HCT116 (cell line): ENCODE data around the gene HAO1. TPM values are rescaled to one million over a fixed set of nuclear protein-coding genes. Genes with fewer than 3 reads are reported as not detected.

Source experiments
- ATAC-seq: fragments of 200-7000 bp; cut with Tn5 transposase; 2 replicates; pipeline ENCODE4 v1.9.1; 2020; ENCODE audit warnings: mild to moderate bottlenecking, moderate library complexity
- BruUV-seq: library from RNA; stranded (reverse); fragments of 400-500 nt; replicated peaks from 2 replicates; lab custom pipeline; 2021; lab: Mats Ljungman, UMichigan
- CTCF ChIA-PET: fragments of 300-600 bp; sonication (Branson Sonifier 250); formaldehyde crosslinking; loops from one replicate; lab custom pipeline; 2021; ENCODE audit warnings: antibody characterized with exemption; lab: Charles Lee
- POLR2A ChIA-PET: fragments of 300-600, 350-600 bp; sonication (Branson Sonifier 250); formaldehyde crosslinking; loops from one replicate; lab custom pipeline; 2021; ENCODE audit warnings: antibody characterized with exemption; lab: Charles Lee
- RAD21 ChIA-PET, 2 experiments: fragments of 300-600 bp; sonication (Branson Sonifier 250); formaldehyde crosslinking; loops; one replicate each; lab custom pipeline; 2023; ENCODE audit warnings: low total read pairs in 2 of 2; ENCODE audit not compliant: uncharacterized antibody in 2 of 2, unreplicated experiment in 2 of 2, low non-redundant PET in 1 of 2; lab: Charles Lee
- DNase-seq: peaks from one replicate; pipeline ENCODE4 v3.0.0-alpha.2; 2010; ENCODE audit warnings: low read depth, low spot score
- H2AFZ ChIP-seq: fragments of 200-600 bp; shearing (Covaris generic), sonication (generic); 2 replicates; pipeline ENCODE4 v1.6.1; 2017; ENCODE audit warnings: low read depth, mixed run types, mixed read lengths, antibody characterized with exemption, low read length; ENCODE audit not compliant: poor library complexity, severe bottlenecking
- H3K27ac ChIP-seq: 2 replicates; pipeline ENCODE4 v1.5.1; 2012; ENCODE audit warnings: low read depth, low read length
- H3K27me3 ChIP-seq: fragments of 200-600 bp; sonication (generic); 2 replicates; pipeline ENCODE4 v1.6.1; 2016; ENCODE audit warnings: mixed run types, low read length, mixed read lengths; ENCODE audit not compliant: insufficient read depth
- H3K36me3 ChIP-seq, 2 experiments: fragments of 200-500 bp in 1 of 2; fragments of 200-600 bp in 1 of 2; sonication (Bioruptor generic) in 1 of 2; sonication (generic) in 1 of 2; 2 replicates each; pipeline versions ENCODE4 v1.5.1 to v1.6.1; 2014 to 2016; ENCODE audit warnings: low read length in 2 of 2, inconsistent platforms in 1 of 2, mixed read lengths in 1 of 2, mixed run types in 1 of 2; ENCODE audit not compliant: insufficient read depth in 2 of 2, control insufficient read depth in 1 of 2
- H3K4me1 ChIP-seq, 2 experiments: fragments of 200-600 bp in 1 of 2; sonication (generic) in 1 of 2; 2 replicates each; pipeline versions ENCODE4 v1.5.1 to v1.6.1; 2012 to 2017; ENCODE audit warnings: low read length in 2 of 2, inconsistent platforms in 1 of 2, mild to moderate bottlenecking in 1 of 2, mixed read lengths in 1 of 2, mixed run types in 1 of 2, moderate library complexity in 1 of 2; ENCODE audit not compliant: insufficient read depth in 2 of 2, control insufficient read depth in 1 of 2
- H3K4me2 ChIP-seq: fragments of 200-600 bp; sonication (generic); 2 replicates; pipeline ENCODE4 v1.6.1; 2017; ENCODE audit warnings: mixed run types, low read length, mixed read lengths
- H3K4me3 ChIP-seq, 2 experiments: fragments of 200-600 bp in 1 of 2; sonication (generic) in 1 of 2; replicated peaks in 1 of 2; 2 replicates each; pipeline ENCODE4 v1.5.1; 2011 to 2016; ENCODE audit warnings: low read length in 2 of 2, control low read depth in 1 of 2, low read depth in 1 of 2, mild to moderate bottlenecking in 1 of 2, mixed read lengths in 1 of 2, mixed run types in 1 of 2
- H3K79me2 ChIP-seq: fragments of 200-600 bp; sonication (generic); 2 replicates; pipeline ENCODE4 v1.6.1; 2017; ENCODE audit warnings: mild to moderate bottlenecking, mixed run types, low read length, moderate library complexity, mixed read lengths; ENCODE audit not compliant: insufficient read depth
- H3K9ac ChIP-seq: fragments of 200-600 bp; sonication (generic); 2 replicates; pipeline ENCODE4 v1.6.1; 2016; ENCODE audit warnings: low read length, mixed read lengths
- H3K9me2 ChIP-seq: fragments of 200-600 bp; sonication (generic), shearing (Covaris generic); 2 replicates; pipeline ENCODE4 v1.6.1; 2017; ENCODE audit warnings: mixed run types, mild to moderate bottlenecking, moderate library complexity; ENCODE audit not compliant: insufficient read depth
- H3K9me3 ChIP-seq, 2 experiments: fragments of 200-500 bp in 1 of 2; fragments of 200-600 bp in 1 of 2; sonication (Bioruptor generic) in 1 of 2; sonication (generic) in 1 of 2; 2 replicates each; pipeline ENCODE4 v1.6.1; 2014 to 2017; ENCODE audit warnings: low read length in 2 of 2, mixed read lengths in 2 of 2, inconsistent platforms in 1 of 2, low read depth in 1 of 2, mild to moderate bottlenecking in 1 of 2, mixed run types in 1 of 2, moderate library complexity in 1 of 2; ENCODE audit not compliant: control insufficient read depth in 1 of 2, insufficient read depth in 1 of 2
- H4K20me1 ChIP-seq: fragments of 200-600 bp; sonication (generic), shearing (Covaris generic); 2 replicates; pipeline ENCODE4 v1.6.1; 2017; ENCODE audit warnings: mixed run types, mild to moderate bottlenecking, moderate library complexity; ENCODE audit not compliant: insufficient read depth
- ATF3 ChIP-seq: IDR thresholded peaks from 2 replicates; pipeline ENCODE4 v1.6.1; 2012
- CEBPB ChIP-seq: IDR thresholded peaks from 2 replicates; pipeline ENCODE4 v1.6.1; 2012; ENCODE audit warnings: low read depth
- EZH2 ChIP-seq: fragments of 200-600 bp; sonication (generic); IDR thresholded peaks from 2 replicates; pipeline ENCODE4 v1.6.1; 2017; ENCODE audit warnings: antibody characterized with exemption, mixed run types
- RAD21 ChIP-seq: IDR thresholded peaks from 2 replicates; pipeline ENCODE4 v1.6.1; 2012; ENCODE audit warnings: low read depth, mild to moderate bottlenecking
- REST ChIP-seq: IDR thresholded peaks from 2 replicates; pipeline ENCODE4 v1.6.1; 2012; ENCODE audit warnings: low read depth
- SIN3A ChIP-seq: IDR thresholded peaks from 2 replicates; pipeline ENCODE4 v1.6.1; 2012; ENCODE audit warnings: low read depth
- ZFX ChIP-seq: fragments of 450-650 bp; IDR thresholded peaks from 2 replicates; pipeline ENCODE4 v1.6.1; 2017
- ZNF274 ChIP-seq: fragments of 200-500 bp; sonication (Bioruptor generic); IDR thresholded peaks from 2 replicates; pipeline ENCODE4 v1.6.1; 2014; ENCODE audit warnings: mild to moderate bottlenecking, low read depth, low read length, inconsistent platforms
- intact Hi-C: fragments of 100-400 bp; cut with micrococcal nuclease; formaldehyde crosslinking; loops from 2 replicates; pipeline ENCODE4 v1.10.0; 2022
- total RNA-seq: library from RNA; stranded (reverse); gene quantifications from one replicate; pipeline ENCODE4 v1.2.1, GENCODE V29; 2021; ENCODE audit not compliant: unreplicated experiment

HAO1 gene
- total RNA-seq, 1 experiment from 2014 or later: 0.12 TPM

GRCh38 chr20:7849675-7850074 lies 90.6 kb downstream of the HAO1 start:
- no peaks in the 10 kb centered on the region for H3K9me2 ChIP-seq
- no peaks in the 10 kb centered on the region for H3K36me3 ChIP-seq
- H3K4me3 ChIP-seq: no peak overlapping the region
- ChIA-PET RAD21 (no interaction called here), CTCF (no interaction called here), POLR2A (no interaction called here)
- H2AFZ ChIP-seq: no peak overlapping the region
- H3K9ac ChIP-seq: no peak overlapping the region
- ATAC-seq (no peak), DNase-seq (no peak)
- no peaks in the 10 kb centered on the region for H4K20me1 ChIP-seq
- H3K9me3 ChIP-seq: no peaks in the 10 kb centered on the region
- BruUV-seq: no TSS peak
- no peak overlapping the region for H3K4me2 ChIP-seq
- no peaks in the 10 kb centered on the region for H3K4me1 ChIP-seq
- TF ChIP-seq EZH2 (no peak), RAD21 (no peak), ATF3 (no peak), SIN3A (no peak), CEBPB (no peak), ZFX (no peak), REST (no peak), ZNF274 (no peak)
- H3K27me3 ChIP-seq: no peaks in the 10 kb centered on the region; the same call in 1 of the 2 replicates
- no peaks in the 10 kb centered on the region for H3K79me2 ChIP-seq
- H3K27ac ChIP-seq: no peak overlapping the region
- intact Hi-C loops: loop anchor here (10.0 kb wide), 1 partner anchor 1085 kb away; the partner anchor contains the start of gene BMP2
